Hepatocyte (in vitro differentiated cells): ENCODE results near the gene PPP3CA. TPM values are rescaled to one million over a fixed set of nuclear protein-coding genes. Genes with fewer than 3 reads are reported as not detected.

Source experiments
- DNase-seq: peaks from one replicate; pipeline ENCODE4 v3.0.0-alpha.2; 2016; ENCODE audit warnings: low spot score
- H2AFZ ChIP-seq: fragments of 200-600 bp; sonication (generic); 2 replicates; pipeline ENCODE4 v1.6.0; 2016; ENCODE audit warnings: antibody characterized with exemption, mild to moderate bottlenecking
- H3K27ac ChIP-seq: fragments of 200-600 bp; sonication (generic); 2 replicates; pipeline ENCODE4 v1.5.1; 2016; ENCODE audit warnings: mild to moderate bottlenecking
- H3K27me3 ChIP-seq: fragments of 200-600 bp; sonication (generic); 2 replicates; pipeline ENCODE4 v1.6.1; 2016
- H3K36me3 ChIP-seq: fragments of 200-600 bp; sonication (generic); replicated peaks from 2 replicates; pipeline ENCODE4 v1.5.1; 2016; ENCODE audit warnings: low read depth; ENCODE audit not compliant: insufficient read depth
- H3K4me1 ChIP-seq: fragments of 200-600 bp; sonication (generic); 2 replicates; pipeline ENCODE4 v1.5.1; 2016; ENCODE audit warnings: mild to moderate bottlenecking, moderate library complexity; ENCODE audit not compliant: insufficient read depth
- H3K4me2 ChIP-seq: fragments of 200-600 bp; sonication (generic); 2 replicates; pipeline ENCODE4 v1.6.0; 2016
- H3K4me3 ChIP-seq: fragments of 200-600 bp; sonication (generic); 2 replicates; pipeline ENCODE4 v1.5.1; 2016; ENCODE audit warnings: mild to moderate bottlenecking
- H3K79me2 ChIP-seq: fragments of 200-600 bp; sonication (generic); 2 replicates; pipeline ENCODE4 v1.6.0; 2017; ENCODE audit warnings: mild to moderate bottlenecking
- H3K9me2 ChIP-seq: fragments of 200-600 bp; sonication (generic); replicated peaks from 2 replicates; pipeline ENCODE4 v1.6.0; 2017; ENCODE audit warnings: mild to moderate bottlenecking; ENCODE audit not compliant: insufficient read depth
- H3K9me3 ChIP-seq: fragments of 200-600 bp; sonication (generic); 2 replicates; pipeline ENCODE4 v1.5.1; 2016; ENCODE audit warnings: low read depth, mild to moderate bottlenecking
- H4K20me1 ChIP-seq: fragments of 200-600 bp; sonication (generic); 2 replicates; pipeline ENCODE4 v1.6.0; 2016; ENCODE audit warnings: mild to moderate bottlenecking; ENCODE audit not compliant: insufficient read depth, poor library complexity, severe bottlenecking
- EZH2 ChIP-seq: fragments of 200-600 bp; sonication (generic); IDR thresholded peaks from 2 replicates; pipeline ENCODE4 v1.6.1; 2016; ENCODE audit warnings: antibody characterized with exemption, mild to moderate bottlenecking, borderline replicate concordance
- EZH2phosphoT487 ChIP-seq: fragments of 200-600 bp; sonication (generic); IDR thresholded peaks from one replicate; pipeline ENCODE4 v1.6.1; 2018; ENCODE audit warnings: antibody characterized with exemption, mild to moderate bottlenecking, low read depth, moderate library complexity; ENCODE audit not compliant: unreplicated experiment, severe bottlenecking
- WGBS: methylation state at CpG from one replicate; pipeline ENCODE4 v1.1.6; 2016; ENCODE audit warnings: low lambda C conversion rate; ENCODE audit errors: missing lambda C conversion rate; 5-methylcytosine and 5-hydroxymethylcytosine counted together
- polyA plus RNA-seq: library from polyadenylated mRNA; unstranded; fragments of >200 nt; fragmentation: Nextera tagmentation; extraction: Ambion mirVana; gene quantifications from 2 replicates; pipeline ENCODE4 v1.2.1, GENCODE V29; 2016
- total RNA-seq: library from RNA; depleted of rRNA; stranded (reverse); fragments of >200 nt; gene quantifications from 2 replicates; pipeline ENCODE4 v1.2.3, GENCODE V29; 2014
- TF ChIP-seq, protein P1 (sequence below): fragments of 200-600 bp; sonication (generic); IDR thresholded peaks from 2 replicates; pipeline ENCODE4 v1.5.1; 2016; ENCODE audit warnings: antibody characterized with exemption, mild to moderate bottlenecking; ENCODE audit not compliant: poor library complexity

Gene PPP3CA
- total and polyA plus RNA-seq, 2 experiments from 2014 or later = 12.9 to 49.5 TPM

GRCh38 chr4:101197350-101197749 is 150.0 kb downstream of the PPP3CA start:
- Histone ChIP-seq H3K36me3 (no peaks in the 10 kb centered on the region), H3K9me2 (no peaks in the 10 kb centered on the region), H3K4me1 (peaks cover 6% of the 10 kb centered on the region), H3K79me2 (peaks cover 51% of the 10 kb centered on the region), H2AFZ (no peak overlapping the region), H3K9me3 (no peaks in the 10 kb centered on the region), H3K4me2 (no peak overlapping the region), H3K4me3 (no peak overlapping the region), H3K27me3 (no peaks in the 10 kb centered on the region), H4K20me1 (peaks cover 36% of the 10 kb centered on the region), H3K27ac (no peak overlapping the region)
- no peak for DNase-seq
- TF ChIP-seq EZH2phosphoT487 (no peak), EZH2 (no peak)
- TF ChIP-seq, protein P1, sequence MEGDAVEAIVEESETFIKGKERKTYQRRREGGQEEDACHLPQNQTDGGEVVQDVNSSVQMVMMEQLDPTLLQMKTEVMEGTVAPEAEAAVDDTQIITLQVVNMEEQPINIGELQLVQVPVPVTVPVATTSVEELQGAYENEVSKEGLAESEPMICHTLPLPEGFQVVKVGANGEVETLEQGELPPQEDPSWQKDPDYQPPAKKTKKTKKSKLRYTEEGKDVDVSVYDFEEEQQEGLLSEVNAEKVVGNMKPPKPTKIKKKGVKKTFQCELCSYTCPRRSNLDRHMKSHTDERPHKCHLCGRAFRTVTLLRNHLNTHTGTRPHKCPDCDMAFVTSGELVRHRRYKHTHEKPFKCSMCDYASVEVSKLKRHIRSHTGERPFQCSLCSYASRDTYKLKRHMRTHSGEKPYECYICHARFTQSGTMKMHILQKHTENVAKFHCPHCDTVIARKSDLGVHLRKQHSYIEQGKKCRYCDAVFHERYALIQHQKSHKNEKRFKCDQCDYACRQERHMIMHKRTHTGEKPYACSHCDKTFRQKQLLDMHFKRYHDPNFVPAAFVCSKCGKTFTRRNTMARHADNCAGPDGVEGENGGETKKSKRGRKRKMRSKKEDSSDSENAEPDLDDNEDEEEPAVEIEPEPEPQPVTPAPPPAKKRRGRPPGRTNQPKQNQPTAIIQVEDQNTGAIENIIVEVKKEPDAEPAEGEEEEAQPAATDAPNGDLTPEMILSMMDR = no peak
- 59% methylated on average over 4 of the region's 4 CpGs for WGBS

- peak overlapping the region; percentile 6 for H3K27ac ChIP-seq
- H3K9me3 ChIP-seq = no peaks in the 10 kb centered on the region
- H2AFZ ChIP-seq = no peak overlapping the region
- no peak overlapping the region for H3K4me3 ChIP-seq
- no peak for DNase-seq
- H3K4me1 ChIP-seq = peaks cover 10% of the 10 kb centered on the region
- no peaks in the 10 kb centered on the region for H3K36me3 ChIP-seq
- peaks cover 18% of the 10 kb centered on the region for H3K79me2 ChIP-seq
- H3K9me2 ChIP-seq = no peaks in the 10 kb centered on the region
- H4K20me1 ChIP-seq = peaks cover 7% of the 10 kb centered on the region
- H3K4me2 ChIP-seq = no peak overlapping the region
- no peak for TF ChIP-seq EZH2
- TF ChIP-seq, protein P1 = no peak
- TF ChIP-seq EZH2phosphoT487 = no peak
- no peaks in the 10 kb centered on the region for H3K27me3 ChIP-seq
Measured at GRCh38 chr4:101192244-101192643, 155.1 kb downstream of the PPP3CA start.

- Histone ChIP-seq H4K20me1 (no peaks in the 10 kb centered on the region), H3K36me3 (no peaks in the 10 kb centered on the region), H3K27ac (peak overlapping the region; percentile 6), H3K79me2 (peaks cover 19% of the 10 kb centered on the region), H3K27me3 (no peaks in the 10 kb centered on the region), H2AFZ (no peak overlapping the region), H3K4me1 (peaks cover 10% of the 10 kb centered on the region), H3K9me2 (no peaks in the 10 kb centered on the region), H3K4me3 (no peak overlapping the region), H3K4me2 (no peak overlapping the region), H3K9me3 (no peaks in the 10 kb centered on the region)
- TF ChIP-seq, protein P1 = no peak
- 57% methylated on average over 4 of the region's 4 CpGs for WGBS
- DNase-seq = peak; percentile 20
Measured at GRCh38 chr4:101191302-101192098, 155.8 kb downstream of the PPP3CA start.
